IPS-18a (cell line): ENCODE measurements around the gene SLC35G3.
"Not testable (repeated sequence)": the region's sequence is repeated elsewhere in the genome, so short reads cannot be mapped to it uniquely, and the experiment has no call there.

Experiments used
- H3K27ac ChIP-seq: one replicate; pipeline ENCODE4 v1.5.1; 2013; ENCODE audit warnings: low read length
- H3K27me3 ChIP-seq: one replicate; pipeline ENCODE4 v1.6.1; 2013; ENCODE audit warnings: mild to moderate bottlenecking, low read length; ENCODE audit not compliant: control insufficient read depth, insufficient read depth
- H3K36me3 ChIP-seq: one replicate; pipeline ENCODE4 v1.6.1; 2013; ENCODE audit warnings: low read depth, low read length; ENCODE audit not compliant: control insufficient read depth
- H3K4me1 ChIP-seq: one replicate; pipeline ENCODE4 v1.6.1; 2013; ENCODE audit warnings: low read depth, low read length; ENCODE audit not compliant: control insufficient read depth
- H3K4me3 ChIP-seq: one replicate; pipeline ENCODE4 v1.5.1; 2013; ENCODE audit warnings: low read length
- H3K9ac ChIP-seq: one replicate; pipeline ENCODE4 v1.6.1; 2013; ENCODE audit warnings: mild to moderate bottlenecking, low read length, moderate library complexity
- H3K9me3 ChIP-seq: one replicate; pipeline ENCODE4 v1.6.1; 2013; ENCODE audit warnings: low read depth, low read length; ENCODE audit not compliant: control insufficient read depth

Gene SLC35G3

DNA sequence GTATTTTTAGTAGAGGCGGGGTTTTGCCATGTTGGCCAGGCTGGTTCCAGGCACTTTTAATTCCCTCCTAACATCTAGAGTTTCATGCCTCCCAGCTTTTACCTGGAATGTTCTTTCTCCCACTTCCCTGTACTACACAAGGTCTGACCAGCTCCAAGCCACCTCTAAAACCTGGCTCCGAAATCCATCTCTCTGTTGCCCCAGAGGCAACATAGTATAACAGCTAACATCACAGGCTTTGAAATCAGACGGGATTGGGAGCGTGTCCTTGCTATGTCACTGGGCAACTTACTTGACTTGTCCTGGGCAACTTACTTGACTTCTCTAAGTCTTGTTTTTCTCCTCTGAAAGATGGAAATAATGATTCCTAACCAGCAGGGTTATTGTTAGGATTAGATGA lies 31.4 kb downstream of the SLC35G3 start:
- Histone ChIP-seq H3K9ac (no peak overlapping the region), H3K9me3 (no peaks in the 10 kb centered on the region), H3K27me3 (no peaks in the 10 kb centered on the region), H3K36me3 (no peaks in the 10 kb centered on the region), H3K27ac (no peak overlapping the region), H3K4me3 (no peak overlapping the region), H3K4me1 (peaks cover 6% of the 10 kb centered on the region)

DNA sequence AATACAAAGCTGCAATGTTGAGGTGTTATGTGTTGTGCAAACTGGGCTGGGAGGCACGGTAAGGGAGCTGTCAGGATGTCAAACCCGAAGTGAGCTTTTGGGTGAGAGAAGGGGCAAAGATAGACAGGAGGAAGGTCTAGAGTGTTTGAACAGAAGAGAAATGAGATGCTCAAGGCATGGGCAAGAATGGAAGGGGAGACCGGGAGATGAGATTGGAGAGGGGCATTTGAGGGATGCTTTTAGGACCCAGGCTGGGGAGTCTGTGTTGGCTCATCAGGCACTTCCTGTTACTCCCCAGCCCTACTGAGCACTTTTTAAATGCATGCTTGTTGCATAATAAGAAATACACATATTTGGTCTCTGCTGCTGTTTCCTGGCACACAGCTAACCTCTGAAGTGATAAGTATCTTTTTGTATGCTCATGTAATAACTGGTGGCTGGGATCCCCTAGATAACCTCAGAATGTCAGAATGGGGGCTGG lies 32.9 kb downstream of the SLC35G3 start:
- Histone ChIP-seq H3K9ac (no peak overlapping the region), H3K27ac (no peak overlapping the region), H3K4me3 (no peak overlapping the region), H3K27me3 (no peaks in the 10 kb centered on the region), H3K9me3 (no peaks in the 10 kb centered on the region), H3K4me1 (peaks cover 6% of the 10 kb centered on the region), H3K36me3 (no peaks in the 10 kb centered on the region)

- Histone ChIP-seq H3K36me3 (no peaks in the 10 kb centered on the region), H3K4me3 (no peak overlapping the region), H3K9me3 (no peaks in the 10 kb centered on the region), H3K4me1 (peaks cover 6% of the 10 kb centered on the region), H3K27ac (no peak overlapping the region), H3K27me3 (no peaks in the 10 kb centered on the region), H3K9ac (no peak overlapping the region)
Measured at GRCh38 chr17:35160354-35161201, 33.6 kb downstream of the SLC35G3 start.

DNA sequence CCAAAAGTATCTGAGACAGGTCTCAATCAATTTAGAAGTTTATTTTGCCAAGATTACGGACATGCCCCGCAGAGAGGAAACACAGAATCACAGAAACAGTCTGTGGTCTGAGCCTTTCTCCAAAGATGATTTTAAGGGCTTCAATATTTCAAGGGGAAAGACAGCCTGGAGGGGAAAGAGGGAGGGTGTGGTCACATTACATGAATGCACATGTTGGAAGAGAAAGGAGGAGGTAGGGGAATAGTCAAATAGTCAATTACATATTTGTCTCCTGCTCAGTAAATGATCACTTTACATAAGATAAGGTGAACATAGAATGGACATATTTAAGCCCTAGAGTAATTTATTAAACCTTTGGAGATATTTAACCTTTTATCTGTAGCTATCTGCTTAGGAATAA lies 34.3 kb downstream of the SLC35G3 start:
- no peaks in the 10 kb centered on the region for H3K27me3 ChIP-seq

GRCh38 chr17:35155246-35155645 lies 38.9 kb downstream of the SLC35G3 start:
- no peaks in the 10 kb centered on the region for H3K27me3 ChIP-seq
- no peak overlapping the region for H3K9ac ChIP-seq
- no peak overlapping the region for H3K4me3 ChIP-seq
- no peaks in the 10 kb centered on the region for H3K9me3 ChIP-seq
- H3K4me1 ChIP-seq, result no peaks in the 10 kb centered on the region
- no peaks in the 10 kb centered on the region for H3K36me3 ChIP-seq
- H3K27ac ChIP-seq, result no peak overlapping the region

More for the DNA sequence above, 34.3 kb downstream of the SLC35G3 start:
- Histone ChIP-seq H3K9ac (no peak overlapping the region), H3K4me3 (no peak overlapping the region), H3K27ac (no peak overlapping the region), H3K9me3 (no peaks in the 10 kb centered on the region), H3K36me3 (no peaks in the 10 kb centered on the region), H3K4me1 (peaks cover 6% of the 10 kb centered on the region)

DNA sequence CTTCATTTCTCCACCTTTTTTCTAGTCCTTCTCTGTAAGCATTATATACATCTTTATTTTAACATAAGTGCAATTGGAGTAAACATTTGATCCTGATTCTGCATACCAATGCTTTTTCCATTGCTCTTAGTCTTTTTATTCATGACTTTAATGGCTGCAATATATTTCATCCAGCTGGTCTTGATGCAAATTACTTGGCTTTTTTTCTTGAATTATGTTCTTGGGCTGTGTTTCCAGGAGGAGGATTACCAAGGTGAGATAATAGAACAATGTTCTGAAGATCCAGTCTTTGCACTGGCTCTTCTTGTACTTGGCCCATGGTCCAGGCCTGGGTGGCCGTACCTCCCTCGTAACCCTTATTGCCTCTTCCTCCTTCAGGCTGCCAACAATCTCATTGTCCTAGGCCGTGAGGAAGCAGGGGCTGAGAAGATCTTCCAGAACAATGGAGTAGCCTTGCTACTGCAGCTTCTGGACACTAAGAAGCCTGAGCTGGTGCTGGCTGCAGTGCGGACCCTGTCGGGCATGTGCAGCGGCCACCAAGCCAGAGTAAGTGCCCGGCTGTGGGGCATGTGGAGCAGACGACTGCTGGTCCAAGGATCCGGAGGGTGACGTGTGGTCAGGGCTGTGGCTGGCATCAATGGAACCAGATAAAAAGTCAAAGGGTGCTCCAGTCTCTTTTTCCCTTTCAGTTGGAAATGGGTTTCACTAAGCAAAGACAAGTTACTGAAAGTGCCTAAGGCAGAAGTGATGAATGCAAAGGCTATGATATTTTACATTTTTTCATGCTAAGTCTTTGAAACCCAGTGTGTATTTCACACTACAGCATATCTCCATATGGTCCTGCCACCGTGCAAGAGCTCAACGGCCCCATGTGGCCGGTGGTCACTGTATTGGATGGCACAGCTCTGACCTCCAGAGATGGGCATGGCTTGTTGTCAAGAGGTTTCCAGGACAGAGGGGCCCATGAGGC lies 39.7 kb downstream of the SLC35G3 start:
- Histone ChIP-seq H3K4me3 (no peak overlapping the region), H3K27me3 (no peaks in the 10 kb centered on the region), H3K36me3 (no peaks in the 10 kb centered on the region), H3K4me1 (no peaks in the 10 kb centered on the region), H3K9ac (no peak overlapping the region), H3K27ac (no peak overlapping the region), H3K9me3 (no peaks in the 10 kb centered on the region)

DNA sequence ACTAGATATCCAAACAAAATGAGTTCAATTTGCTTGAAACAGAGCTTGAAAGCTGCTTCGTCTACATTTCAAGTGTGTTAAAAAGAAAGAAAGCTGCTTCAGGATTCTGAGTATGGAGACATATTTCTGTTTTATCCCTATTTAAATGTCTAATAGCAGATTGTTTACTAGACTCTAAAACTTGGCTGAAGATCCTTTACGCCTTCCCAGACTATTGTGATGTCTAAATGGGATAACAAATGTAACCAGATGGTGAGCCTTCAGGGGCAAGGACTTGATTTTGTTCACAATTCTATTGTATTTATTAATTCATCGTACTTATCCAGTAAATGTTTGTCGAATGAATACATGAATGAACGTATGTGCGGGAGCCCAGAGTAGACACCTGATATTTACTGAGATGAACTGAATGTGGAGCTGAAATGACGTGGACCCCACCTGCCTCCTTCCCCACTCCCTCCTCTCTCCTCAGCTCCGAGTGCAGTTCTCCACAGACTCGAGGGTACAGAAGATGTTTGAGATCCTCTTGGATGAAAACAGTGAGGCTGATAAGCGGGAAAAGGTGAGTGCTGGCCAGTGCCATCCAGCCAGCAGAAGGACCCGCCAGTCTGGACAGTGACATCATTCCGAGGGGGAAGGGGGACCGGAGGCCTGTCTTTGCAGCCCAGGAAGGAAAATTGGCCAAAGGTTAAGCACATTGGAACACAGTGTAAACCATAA lies 41.6 kb downstream of the SLC35G3 start:
- Histone ChIP-seq H3K9me3 (no peaks in the 10 kb centered on the region), H3K27ac (no peak overlapping the region), H3K4me3 (no peak overlapping the region), H3K9ac (no peak overlapping the region), H3K27me3 (no peaks in the 10 kb centered on the region), H3K4me1 (no peaks in the 10 kb centered on the region), H3K36me3 (no peaks in the 10 kb centered on the region)

GRCh38 chr17:35151080-35151479 lies 43.1 kb downstream of the SLC35G3 start:
- not testable (repeated sequence) for H3K4me1 ChIP-seq, H3K9me3 ChIP-seq, H3K27ac ChIP-seq, H3K4me3 ChIP-seq, H3K36me3 ChIP-seq, H3K9ac ChIP-seq, H3K27me3 ChIP-seq

- H3K27me3 ChIP-seq, result no peaks in the 10 kb centered on the region
- H3K36me3 ChIP-seq, result no peaks in the 10 kb centered on the region
- no peaks in the 10 kb centered on the region for H3K4me1 ChIP-seq
Measured at GRCh38 chr17:35149941-35150340, 44.3 kb downstream of the SLC35G3 start.

GRCh38 chr17:35148144-35148543 lies 46.0 kb downstream of the SLC35G3 start:
- no peaks in the 10 kb centered on the region for H3K4me1 ChIP-seq
- H3K9me3 ChIP-seq, result no peaks in the 10 kb centered on the region
- H3K4me3 ChIP-seq, result no peak overlapping the region
- no peaks in the 10 kb centered on the region for H3K27me3 ChIP-seq
- H3K27ac ChIP-seq, result no peak overlapping the region
- H3K36me3 ChIP-seq, result no peaks in the 10 kb centered on the region
- H3K9ac ChIP-seq, result no peak overlapping the region

More at GRCh38 chr17:35149941-35150340, 44.3 kb downstream of the SLC35G3 start:
- Histone ChIP-seq H3K9me3 (no peaks in the 10 kb centered on the region), H3K9ac (no peak overlapping the region), H3K4me3 (no peak overlapping the region), H3K27ac (no peak overlapping the region)

GRCh38 chr17:35147375-35147905 lies 46.8 kb downstream of the SLC35G3 start, which contains the start of gene UNC45B:
UNC45B (plus strand) TSS chr17:35147817; CDS start chr17:35148264, 447 bp downstream.
- H3K27me3 ChIP-seq, result no peaks in the 10 kb centered on the region
- no peaks in the 10 kb centered on the region for H3K9me3 ChIP-seq

More at GRCh38 chr17:35147375-35147905, 46.8 kb downstream of the SLC35G3 start, which contains the start of gene UNC45B:
- Histone ChIP-seq H3K9ac (no peak within 1 kb of the TSS), H3K4me3 (no peak within 1 kb of the TSS), H3K36me3 (no peaks in the 10 kb centered on the region), H3K4me1 (no peaks in the 10 kb centered on the region), H3K27ac (no peak within 1 kb of the TSS)
